Loucy (cell line): ENCODE data around the gene UNC5C.

Source experiments
- EZH2phosphoT487 ChIP-seq: fragments of 200-600 bp; IDR thresholded peaks from 2 replicates; pipeline ENCODE4 v1.6.1; 2018; ENCODE audit warnings: antibody characterized with exemption, mild to moderate bottlenecking, moderate library complexity, borderline replicate concordance
- TF ChIP-seq, protein P1 (sequence below): fragments of 200-600 bp; sonication (generic); conservative IDR thresholded peaks from 2 replicates; pipeline ENCODE4 v1.5.1; 2014; ENCODE audit warnings: mild to moderate bottlenecking, antibody characterized with exemption, low read length

DNA sequence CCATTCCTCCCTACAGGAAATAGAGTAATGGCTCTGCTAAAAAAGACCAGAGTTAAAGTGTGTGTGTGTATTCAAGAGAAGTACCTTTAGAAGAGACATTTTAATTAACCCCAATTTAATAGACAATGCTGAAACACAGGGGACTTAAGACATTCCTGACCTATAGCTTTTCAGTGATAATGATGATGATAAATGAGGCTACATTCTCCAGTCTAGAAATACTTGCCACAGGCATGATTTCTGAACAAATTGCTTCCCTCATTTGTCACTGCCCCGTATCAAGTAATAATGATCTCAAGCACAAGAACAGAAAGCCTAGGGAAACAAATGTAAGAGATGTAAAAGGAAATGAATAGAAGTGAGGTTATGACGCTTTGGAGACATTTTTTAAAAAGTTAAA is 117.1 kb downstream of the UNC5C start:
- TF ChIP-seq, protein P1, sequence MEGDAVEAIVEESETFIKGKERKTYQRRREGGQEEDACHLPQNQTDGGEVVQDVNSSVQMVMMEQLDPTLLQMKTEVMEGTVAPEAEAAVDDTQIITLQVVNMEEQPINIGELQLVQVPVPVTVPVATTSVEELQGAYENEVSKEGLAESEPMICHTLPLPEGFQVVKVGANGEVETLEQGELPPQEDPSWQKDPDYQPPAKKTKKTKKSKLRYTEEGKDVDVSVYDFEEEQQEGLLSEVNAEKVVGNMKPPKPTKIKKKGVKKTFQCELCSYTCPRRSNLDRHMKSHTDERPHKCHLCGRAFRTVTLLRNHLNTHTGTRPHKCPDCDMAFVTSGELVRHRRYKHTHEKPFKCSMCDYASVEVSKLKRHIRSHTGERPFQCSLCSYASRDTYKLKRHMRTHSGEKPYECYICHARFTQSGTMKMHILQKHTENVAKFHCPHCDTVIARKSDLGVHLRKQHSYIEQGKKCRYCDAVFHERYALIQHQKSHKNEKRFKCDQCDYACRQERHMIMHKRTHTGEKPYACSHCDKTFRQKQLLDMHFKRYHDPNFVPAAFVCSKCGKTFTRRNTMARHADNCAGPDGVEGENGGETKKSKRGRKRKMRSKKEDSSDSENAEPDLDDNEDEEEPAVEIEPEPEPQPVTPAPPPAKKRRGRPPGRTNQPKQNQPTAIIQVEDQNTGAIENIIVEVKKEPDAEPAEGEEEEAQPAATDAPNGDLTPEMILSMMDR: no peak
- TF ChIP-seq EZH2phosphoT487: no peak
